SK-N-MC (cell line): Measurements from ENCODE around the gene TMEM126A.
"Not testable (repeated sequence)": the region's sequence is repeated elsewhere in the genome, so short reads cannot be mapped to it uniquely, and the experiment has no call there.

Source experiments
- DNase-seq: peaks from one replicate; pipeline ENCODE4 v3.0.0-alpha.2; 2011; ENCODE audit warnings: low read depth, low spot score
- H3K27ac ChIP-seq: fragments of 200-600 bp; sonication (generic); 2 replicates; pipeline ENCODE4 v1.5.1; 2016; ENCODE audit warnings: mixed run types
- H3K36me3 ChIP-seq: fragments of 200-600 bp; sonication (generic); 2 replicates; pipeline ENCODE4 v1.6.1; 2017; ENCODE audit warnings: antibody characterized with exemption, low read length, mixed read lengths; ENCODE audit not compliant: insufficient read depth
- H3K4me3 ChIP-seq: fragments of 200-600 bp; sonication (generic); 2 replicates; pipeline ENCODE4 v1.5.1; 2016
- H3K9ac ChIP-seq: fragments of 200-600 bp; sonication (generic); 2 replicates; pipeline ENCODE4 v1.8.0; 2017; ENCODE audit warnings: mixed run types, mixed read lengths; ENCODE audit not compliant: insufficient read length
- H3K9me3 ChIP-seq: fragments of 200-600 bp; sonication (generic); 2 replicates; pipeline ENCODE4 v1.6.1; 2017; ENCODE audit warnings: low read depth, mild to moderate bottlenecking, antibody characterized with exemption, low read length, moderate library complexity, mixed read lengths
- EZH2 ChIP-seq: fragments of 200-600 bp; sonication (generic); IDR thresholded peaks from one replicate; pipeline ENCODE4 v1.6.1; 2017; ENCODE audit warnings: antibody characterized with exemption
- FOXP2 ChIP-seq: optimal IDR thresholded peaks from 2 replicates; pipeline ENCODE3; 2011; ENCODE audit warnings: mild to moderate bottlenecking, moderate library complexity; ENCODE audit not compliant: insufficient read depth; ENCODE audit errors: extremely low read length, control extremely low read depth
- POLR2AphosphoS5 ChIP-seq: IDR thresholded peaks from 2 replicates; pipeline ENCODE4 v1.6.1; 2012; ENCODE audit warnings: mild to moderate bottlenecking, low read depth, low read length, borderline replicate concordance

Gene TMEM126A

GRCh38 chr11:85651118-85651517 lies 3.4 kb downstream of the TMEM126A start:
- no peak overlapping the region for H3K9ac ChIP-seq
- TF ChIP-seq EZH2 (no peak), POLR2AphosphoS5 (no peak), FOXP2 (no peak)
- H3K36me3 ChIP-seq = peaks cover 27% of the 10 kb centered on the region
- no peak overlapping the region for H3K27ac ChIP-seq
- no peak overlapping the region for H3K4me3 ChIP-seq
- no peak for DNase-seq
- H3K9me3 ChIP-seq = no peaks in the 10 kb centered on the region

GRCh38 chr11:85652786-85653447 lies 5.2 kb downstream of the TMEM126A start:
- DNase-seq = no peak
- Histone ChIP-seq H3K9me3 (no peaks in the 10 kb centered on the region), H3K27ac (no peak overlapping the region), H3K4me3 (no peak overlapping the region), H3K9ac (no peak overlapping the region), H3K36me3 (peaks cover 45% of the 10 kb centered on the region)
- TF ChIP-seq POLR2AphosphoS5 (no peak), EZH2 (no peak), FOXP2 (no peak)

GRCh38 chr11:85654343-85654742 lies 6.6 kb downstream of the TMEM126A start:
- H3K36me3 ChIP-seq = peaks cover 60% of the 10 kb centered on the region

GRCh38 chr11:85656777-85657176 lies 9.0 kb downstream of the TMEM126A start:
- Histone ChIP-seq H3K27ac (no peak overlapping the region), H3K36me3 (peaks cover 73% of the 10 kb centered on the region), H3K4me3 (no peak overlapping the region), H3K9ac (no peak overlapping the region), H3K9me3 (no peaks in the 10 kb centered on the region)
- DNase-seq = no peak
- no peak for TF ChIP-seq EZH2
- no peak for TF ChIP-seq FOXP2
- no peak for TF ChIP-seq POLR2AphosphoS5

More at GRCh38 chr11:85654343-85654742, 6.6 kb downstream of the TMEM126A start:
- H3K9me3 ChIP-seq, H3K4me3 ChIP-seq, H3K9ac ChIP-seq, H3K27ac ChIP-seq, DNase-seq: not testable (repeated sequence)

- DNase-seq = no peak
- Histone ChIP-seq H3K9ac (peak overlapping the region; percentile 39), H3K36me3 (peaks cover 85% of the 10 kb centered on the region), H3K4me3 (no peak overlapping the region), H3K9me3 (no peaks in the 10 kb centered on the region), H3K27ac (no peak overlapping the region)
- TF ChIP-seq FOXP2 (no peak), EZH2 (no peak), POLR2AphosphoS5 (no peak)
Observed at GRCh38 chr11:85658180-85658579, 10.4 kb downstream of the TMEM126A start.

GRCh38 chr11:85661972-85662664 lies 14.4 kb downstream of the TMEM126A start:
- H3K27ac ChIP-seq = no peak overlapping the region
- TF ChIP-seq POLR2AphosphoS5 (no peak), EZH2 (no peak), FOXP2 (no peak)
- H3K9me3 ChIP-seq = no peaks in the 10 kb centered on the region
- peaks cover 70% of the 10 kb centered on the region for H3K36me3 ChIP-seq
- peak overlapping the region; percentile 99 for H3K9ac ChIP-seq
- peak overlapping the region; percentile 84 for H3K4me3 ChIP-seq
- DNase-seq = no peak

- peak overlapping the region; percentile 84 for H3K4me3 ChIP-seq
- H3K27ac ChIP-seq = no peak overlapping the region
- TF ChIP-seq POLR2AphosphoS5 (no peak), EZH2 (no peak), FOXP2 (no peak)
- no peak for DNase-seq
- peak overlapping the region; percentile 99 for H3K9ac ChIP-seq
- H3K9me3 ChIP-seq = no peaks in the 10 kb centered on the region
- H3K36me3 ChIP-seq = peaks cover 59% of the 10 kb centered on the region
Observed at GRCh38 chr11:85663080-85663752, 15.4 kb downstream of the TMEM126A start.

GRCh38 chr11:85663753-85664614 lies 16.2 kb downstream of the TMEM126A start:
- Histone ChIP-seq H3K36me3 (peaks cover 51% of the 10 kb centered on the region), H3K9me3 (no peaks in the 10 kb centered on the region), H3K27ac (peak overlapping the region; percentile 87; the same call in 1 of the 2 replicates), H3K4me3 (peak overlapping the region; percentile 84), H3K9ac (peak overlapping the region; percentile 99)
- TF ChIP-seq FOXP2 (peak; percentile 22), EZH2 (no peak), POLR2AphosphoS5 (no peak)
- no peak for DNase-seq
